Measurements from ENCODE around the gene DUS2. TPM values are rescaled to one million over a fixed set of nuclear protein-coding genes. Genes with fewer than 3 reads are reported as not detected.

DUS2 gene
- total and polyA plus RNA-seq, 2 donors = 11.1 to 12.2 TPM

DNA sequence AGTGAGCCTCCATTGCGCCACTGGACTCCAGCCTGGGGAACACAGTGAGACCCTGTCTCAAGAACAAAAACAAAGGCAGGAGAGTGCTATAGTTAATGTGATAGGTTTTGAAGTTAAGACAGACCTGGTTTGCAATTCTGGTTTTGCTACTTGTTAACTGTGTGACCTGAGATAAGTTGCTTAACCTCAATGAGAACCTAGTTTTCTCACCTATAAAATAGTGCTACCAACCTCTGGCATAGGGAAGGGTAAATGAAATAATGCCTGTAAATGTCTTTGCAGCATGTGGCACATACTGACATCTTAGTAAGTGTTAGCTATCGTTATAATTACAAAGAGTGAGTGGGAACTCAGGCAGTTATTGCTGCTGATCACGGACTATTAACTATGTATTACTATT lies 32.3 kb downstream of the DUS2 start:
- no peaks in the 10 kb centered on the region for H3K9me3 ChIP-seq (ENCODE audit: control insufficient read depth in 2 of 2, insufficient read depth in 1 of 2, low read length in 1 of 2)
- H3K36me3 ChIP-seq (ENCODE audit: control insufficient read depth in 2 of 2, insufficient read depth in 2 of 2, low read length in 1 of 2) = peaks cover 17 to 27% of the 10 kb centered on the region in 2 donors
- no peaks in the 10 kb centered on the region for H3K27me3 ChIP-seq (ENCODE audit: control insufficient read depth in 2 of 2, insufficient read depth in 1 of 2, low read length in 1 of 2)
- 98% methylated on average over 3 of the region's 3 CpGs for WGBS
- DNase-seq (ENCODE audit: low read depth in 6 of 9, low spot score in 9 of 9) = no peak
- H3K4me1 ChIP-seq (ENCODE audit: control insufficient read depth in 2 of 2, insufficient read depth in 2 of 2, low read length in 2 of 2) = no peaks in the 10 kb centered on the region
- H3K4me3 ChIP-seq (ENCODE audit: low read length in 2 of 2) = no peak overlapping the region
- H3K27ac ChIP-seq (ENCODE audit: low read depth in 1 of 2, low read length in 1 of 2) = no peak overlapping the region

DNA sequence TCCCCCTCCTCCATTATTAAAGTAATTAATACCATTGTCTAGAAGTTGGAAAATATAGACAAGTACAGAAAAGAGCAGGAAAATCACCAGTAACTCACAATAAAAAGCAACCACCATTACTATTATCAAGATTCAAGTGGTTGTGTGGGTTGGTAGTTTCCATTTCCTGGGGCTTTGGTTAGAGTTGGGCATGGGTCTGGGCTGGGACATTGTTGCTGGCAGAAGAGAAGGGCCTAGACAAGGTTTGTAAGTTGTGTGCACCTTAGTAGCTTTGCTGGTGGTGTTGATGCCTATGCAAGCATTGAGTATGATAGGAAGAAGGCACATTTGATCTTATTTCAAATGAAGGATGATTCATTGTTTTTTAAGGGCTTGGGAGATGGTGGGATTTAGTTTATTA lies 36.7 kb downstream of the DUS2 start:
- no peak for DNase-seq (ENCODE audit: low read depth in 6 of 9, low spot score in 9 of 9)
- no peaks in the 10 kb centered on the region for H3K9me3 ChIP-seq (ENCODE audit: control insufficient read depth in 2 of 2, insufficient read depth in 1 of 2, low read length in 1 of 2)
- H3K36me3 ChIP-seq (ENCODE audit: control insufficient read depth in 2 of 2, insufficient read depth in 2 of 2, low read length in 1 of 2) = peaks cover 15 to 31% of the 10 kb centered on the region in 2 donors
- no peaks in the 10 kb centered on the region for H3K27me3 ChIP-seq (ENCODE audit: control insufficient read depth in 2 of 2, insufficient read depth in 1 of 2, low read length in 1 of 2)
- no peak overlapping the region for H3K27ac ChIP-seq (ENCODE audit: low read depth in 1 of 2, low read length in 1 of 2)
- H3K4me3 ChIP-seq (ENCODE audit: low read length in 2 of 2) = no peak overlapping the region
- peaks cover 10 to 38% of the 10 kb centered on the region in 2 donors for H3K4me1 ChIP-seq (ENCODE audit: control insufficient read depth in 2 of 2, insufficient read depth in 2 of 2, low read length in 2 of 2)

DNA sequence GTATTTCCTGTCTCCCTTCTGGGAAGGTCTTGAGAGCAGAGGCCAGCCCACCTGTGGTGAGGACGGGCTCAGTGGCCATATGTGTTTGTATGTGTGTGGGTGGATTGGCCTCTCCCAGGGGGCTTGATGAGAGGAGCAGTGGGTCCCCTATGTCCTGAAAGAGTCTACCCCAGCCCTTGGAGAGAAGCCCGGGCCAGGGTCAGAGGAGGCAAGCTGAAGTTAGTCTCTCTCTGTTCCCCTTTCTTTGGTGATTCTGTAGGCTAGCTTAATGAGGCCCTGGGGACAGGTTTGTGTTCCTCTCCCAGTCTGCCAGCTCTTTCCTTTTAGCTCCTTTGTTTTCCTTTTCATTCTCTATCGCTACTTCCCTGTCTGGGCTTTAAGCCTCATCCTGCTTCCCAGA lies 38.3 kb downstream of the DUS2 start:
- H3K4me3 ChIP-seq (ENCODE audit: low read length in 2 of 2) = no peak overlapping the region
- H3K36me3 ChIP-seq (ENCODE audit: control insufficient read depth in 2 of 2, insufficient read depth in 2 of 2, low read length in 1 of 2) = peaks cover 15 to 20% of the 10 kb centered on the region in 2 donors
- H3K9me3 ChIP-seq (ENCODE audit: control insufficient read depth in 2 of 2, insufficient read depth in 1 of 2, low read length in 1 of 2) = no peaks in the 10 kb centered on the region
- WGBS = 95% methylated on average over 3 of the region's 3 CpGs
- no peaks in the 10 kb centered on the region for H3K27me3 ChIP-seq (ENCODE audit: control insufficient read depth in 2 of 2, insufficient read depth in 1 of 2, low read length in 1 of 2)
- no peak overlapping the region for H3K27ac ChIP-seq (ENCODE audit: low read depth in 1 of 2, low read length in 1 of 2)
- peaks cover 14 to 54% of the 10 kb centered on the region in 2 donors for H3K4me1 ChIP-seq (ENCODE audit: control insufficient read depth in 2 of 2, insufficient read depth in 2 of 2, low read length in 2 of 2)
- no peak for DNase-seq (ENCODE audit: low read depth in 6 of 9, low spot score in 9 of 9)

DNA sequence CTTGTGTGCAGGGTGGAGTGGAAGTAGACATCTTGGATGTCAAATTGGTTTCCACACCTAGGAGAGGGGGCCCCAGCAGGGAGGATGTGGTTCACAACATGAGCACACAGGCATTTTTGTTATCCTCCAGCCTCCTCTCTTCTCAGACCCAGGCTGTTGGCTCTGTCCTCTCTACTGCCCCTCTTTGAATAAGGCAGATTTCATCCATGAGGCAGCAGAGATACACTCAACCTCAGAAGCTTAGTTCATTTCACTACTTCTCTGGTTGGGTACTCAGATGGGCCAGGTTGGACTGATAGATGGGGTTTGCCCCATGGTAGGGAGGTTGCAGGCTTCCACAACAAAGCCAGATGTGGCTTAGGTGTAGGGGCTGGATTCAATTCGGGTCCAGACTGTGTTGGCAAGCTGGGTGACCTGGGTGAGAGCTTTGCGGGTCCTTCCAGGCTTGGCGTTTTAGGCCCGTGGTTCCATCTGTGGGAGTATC lies 39.9 kb downstream of the DUS2 start:
- DNase-seq (ENCODE audit: low read depth in 6 of 9, low spot score in 9 of 9) = peak in 2 of 9 donors; percentile 49 to 81
- WGBS = 94% methylated on average over 4 of the region's 4 CpGs
- peaks cover 14 to 57% of the 10 kb centered on the region in 2 donors for H3K4me1 ChIP-seq (ENCODE audit: control insufficient read depth in 2 of 2, insufficient read depth in 2 of 2, low read length in 2 of 2)

DNA sequence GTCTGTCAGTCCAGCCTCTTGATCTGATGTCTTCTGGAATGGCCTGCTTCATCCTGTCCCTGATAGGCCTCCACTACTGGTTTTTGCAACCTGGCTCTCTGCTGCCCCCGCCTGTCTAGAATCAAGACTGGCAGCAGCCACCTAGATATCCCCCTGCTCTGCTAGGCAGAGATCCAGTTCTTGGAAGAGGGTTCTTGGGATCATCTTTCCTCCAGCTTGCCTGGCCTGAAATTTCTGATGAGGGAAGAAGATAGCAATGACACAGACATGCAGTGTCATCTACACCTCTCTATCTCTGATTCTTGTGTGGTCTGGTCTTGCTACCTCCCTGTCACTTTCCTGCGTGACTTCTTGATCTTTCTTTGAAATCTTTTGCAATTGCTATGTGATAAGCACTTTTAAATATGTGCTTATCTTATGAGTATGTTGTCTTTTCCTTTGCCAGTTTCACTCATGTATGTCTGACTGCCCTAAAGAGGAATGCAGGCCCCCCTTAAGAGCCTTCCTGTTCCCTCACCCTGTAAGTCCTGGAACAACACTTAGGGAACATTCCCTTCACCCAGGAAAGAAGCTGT lies 41.8 kb downstream of the DUS2 start:
- no peak overlapping the region for H3K4me3 ChIP-seq (ENCODE audit: low read length in 2 of 2)
- H3K36me3 ChIP-seq (ENCODE audit: control insufficient read depth in 2 of 2, insufficient read depth in 2 of 2, low read length in 1 of 2) = peaks cover 18 to 24% of the 10 kb centered on the region in 2 donors
- DNase-seq (ENCODE audit: low read depth in 6 of 9, low spot score in 9 of 9) = peak in 4 of 9 donors; percentile 52 to 84 (median 73)
- no peaks in the 10 kb centered on the region for H3K27me3 ChIP-seq (ENCODE audit: control insufficient read depth in 2 of 2, insufficient read depth in 1 of 2, low read length in 1 of 2)
- 49% methylated on average over 2 of the region's 2 CpGs for WGBS
- H3K27ac ChIP-seq (ENCODE audit: low read depth in 1 of 2, low read length in 1 of 2) = peak overlapping the region; percentile 22 to 70
- H3K4me1 ChIP-seq (ENCODE audit: control insufficient read depth in 2 of 2, insufficient read depth in 2 of 2, low read length in 2 of 2) = peaks cover 20 to 72% of the 10 kb centered on the region in 2 donors
- H3K9me3 ChIP-seq (ENCODE audit: control insufficient read depth in 2 of 2, insufficient read depth in 1 of 2, low read length in 1 of 2) = no peaks in the 10 kb centered on the region

More for the DNA sequence above, 39.9 kb downstream of the DUS2 start:
- peaks cover 18 to 21% of the 10 kb centered on the region in 2 donors for H3K36me3 ChIP-seq (ENCODE audit: control insufficient read depth in 2 of 2, insufficient read depth in 2 of 2, low read length in 1 of 2)
- H3K27me3 ChIP-seq (ENCODE audit: control insufficient read depth in 2 of 2, insufficient read depth in 1 of 2, low read length in 1 of 2) = no peaks in the 10 kb centered on the region
- H3K9me3 ChIP-seq (ENCODE audit: control insufficient read depth in 2 of 2, insufficient read depth in 1 of 2, low read length in 1 of 2) = no peaks in the 10 kb centered on the region
- peak overlapping the region; percentile 53 to 76 for H3K27ac ChIP-seq (ENCODE audit: low read depth in 1 of 2, low read length in 1 of 2)
- no peak overlapping the region for H3K4me3 ChIP-seq (ENCODE audit: low read length in 2 of 2)

DNA sequence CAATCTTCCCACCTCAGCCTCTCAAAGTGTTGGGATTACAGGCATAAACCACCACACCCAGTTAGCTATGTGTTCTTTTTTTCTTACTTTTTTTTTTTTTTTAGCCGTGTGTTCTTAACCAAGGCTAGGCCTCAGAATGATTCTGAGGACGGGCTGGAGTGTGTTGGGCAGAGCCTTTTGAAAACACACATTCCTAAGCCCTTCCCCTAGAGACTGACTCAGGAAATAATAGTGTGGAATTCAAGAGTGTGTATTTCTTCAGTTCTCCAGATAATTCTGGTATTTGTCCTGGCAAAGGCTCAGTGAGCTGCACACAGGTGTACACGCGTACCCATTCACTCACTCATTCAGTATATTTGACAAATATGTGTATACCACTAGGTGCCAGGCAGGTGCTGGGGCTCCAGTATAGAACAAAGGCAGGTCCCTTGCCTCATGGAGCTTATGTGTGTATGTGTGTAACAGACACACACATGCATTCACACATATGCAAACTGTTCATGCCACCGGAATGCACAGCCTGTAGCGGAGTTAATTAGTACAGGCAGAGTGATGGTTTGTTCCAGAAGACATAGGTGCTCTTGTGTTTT lies 42.7 kb downstream of the DUS2 start:
- peak overlapping the region; percentile 30 to 53 for H3K27ac ChIP-seq (ENCODE audit: low read depth in 1 of 2, low read length in 1 of 2)

DNA sequence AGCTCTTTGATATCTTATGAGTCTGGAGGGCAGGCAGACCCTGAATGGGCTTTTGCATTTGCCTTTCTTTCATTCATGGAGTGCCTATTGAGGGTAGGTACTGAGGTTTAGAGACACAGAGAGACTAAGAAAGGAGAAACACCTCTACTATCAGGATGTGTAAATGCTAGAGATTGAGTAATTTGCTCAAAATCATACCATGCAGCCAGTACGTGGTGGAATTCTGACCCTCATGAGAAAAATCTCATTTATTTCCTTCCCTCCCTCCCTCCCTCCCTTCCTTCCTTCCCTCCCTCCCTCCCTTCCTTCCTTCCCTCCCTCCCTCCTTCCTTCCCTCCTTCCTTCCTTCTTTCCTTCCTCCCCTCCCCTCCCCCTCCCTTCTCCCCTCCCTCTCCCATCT lies 43.7 kb downstream of the DUS2 start:
- Histone ChIP-seq H3K9me3 (ENCODE audit: control insufficient read depth in 2 of 2, insufficient read depth in 1 of 2, low read length in 1 of 2) (no peaks in the 10 kb centered on the region), H3K4me3 (ENCODE audit: low read length in 2 of 2) (no peak overlapping the region), H3K27ac (ENCODE audit: low read depth in 1 of 2, low read length in 1 of 2) (no peak overlapping the region), H3K36me3 (ENCODE audit: control insufficient read depth in 2 of 2, insufficient read depth in 2 of 2, low read length in 1 of 2) (peaks cover 7 to 25% of the 10 kb centered on the region in 2 donors), H3K27me3 (ENCODE audit: control insufficient read depth in 2 of 2, insufficient read depth in 1 of 2, low read length in 1 of 2) (no peaks in the 10 kb centered on the region), H3K4me1 (ENCODE audit: control insufficient read depth in 2 of 2, insufficient read depth in 2 of 2, low read length in 2 of 2) (peaks cover 37 to 81% of the 10 kb centered on the region in 2 donors)
- WGBS = 86% methylated on average over 1 of the region's 1 CpG
- DNase-seq (ENCODE audit: low read depth in 6 of 9, low spot score in 9 of 9) = no peak

More for the DNA sequence above, 42.7 kb downstream of the DUS2 start:
- H3K4me3 ChIP-seq (ENCODE audit: low read length in 2 of 2) = no peak overlapping the region
- H3K36me3 ChIP-seq (ENCODE audit: control insufficient read depth in 2 of 2, insufficient read depth in 2 of 2, low read length in 1 of 2) = peaks cover 17 to 24% of the 10 kb centered on the region in 2 donors
- no peaks in the 10 kb centered on the region for H3K27me3 ChIP-seq (ENCODE audit: control insufficient read depth in 2 of 2, insufficient read depth in 1 of 2, low read length in 1 of 2)
- H3K9me3 ChIP-seq (ENCODE audit: control insufficient read depth in 2 of 2, insufficient read depth in 1 of 2, low read length in 1 of 2) = no peaks in the 10 kb centered on the region
- H3K4me1 ChIP-seq (ENCODE audit: control insufficient read depth in 2 of 2, insufficient read depth in 2 of 2, low read length in 2 of 2) = peaks cover 29 to 81% of the 10 kb centered on the region in 2 donors
- no peak for DNase-seq (ENCODE audit: low read depth in 6 of 9, low spot score in 9 of 9)
- WGBS = 79% methylated on average over 6 of the region's 6 CpGs

DNA sequence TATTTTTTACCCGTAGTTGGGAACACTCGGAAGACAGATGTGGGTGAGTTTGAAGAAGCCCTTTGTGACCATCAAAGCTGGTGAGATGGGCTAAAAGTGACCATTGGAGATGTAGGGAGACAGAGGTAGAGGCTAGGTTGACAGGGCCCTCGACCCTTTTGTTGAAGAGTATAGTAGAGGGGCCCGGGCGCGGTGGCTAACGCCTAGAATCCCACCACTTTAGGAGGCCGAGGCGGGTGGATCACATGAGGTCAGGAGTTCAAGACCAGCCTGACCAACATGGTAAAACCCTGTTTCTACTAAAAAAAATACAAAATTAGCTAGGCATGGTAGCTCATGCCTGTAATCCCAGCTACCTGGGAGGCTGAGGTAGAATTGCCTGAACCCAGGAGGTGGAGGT lies 45.8 kb downstream of the DUS2 start:
- H3K4me3 ChIP-seq (ENCODE audit: low read length in 2 of 2) = no peak overlapping the region
- H3K27me3 ChIP-seq (ENCODE audit: control insufficient read depth in 2 of 2, insufficient read depth in 1 of 2, low read length in 1 of 2) = no peaks in the 10 kb centered on the region
- H3K36me3 ChIP-seq (ENCODE audit: control insufficient read depth in 2 of 2, insufficient read depth in 2 of 2, low read length in 1 of 2) = peaks cover 6 to 32% of the 10 kb centered on the region in 2 donors
- 99% methylated on average over 9 of the region's 9 CpGs for WGBS
- H3K4me1 ChIP-seq (ENCODE audit: control insufficient read depth in 2 of 2, insufficient read depth in 2 of 2, low read length in 2 of 2) = peaks cover 44 to 83% of the 10 kb centered on the region in 2 donors
- H3K27ac ChIP-seq (ENCODE audit: low read depth in 1 of 2, low read length in 1 of 2) = no peak overlapping the region
- no peaks in the 10 kb centered on the region for H3K9me3 ChIP-seq (ENCODE audit: control insufficient read depth in 2 of 2, insufficient read depth in 1 of 2, low read length in 1 of 2)
- DNase-seq (ENCODE audit: low read depth in 6 of 9, low spot score in 9 of 9) = no peak

DNA sequence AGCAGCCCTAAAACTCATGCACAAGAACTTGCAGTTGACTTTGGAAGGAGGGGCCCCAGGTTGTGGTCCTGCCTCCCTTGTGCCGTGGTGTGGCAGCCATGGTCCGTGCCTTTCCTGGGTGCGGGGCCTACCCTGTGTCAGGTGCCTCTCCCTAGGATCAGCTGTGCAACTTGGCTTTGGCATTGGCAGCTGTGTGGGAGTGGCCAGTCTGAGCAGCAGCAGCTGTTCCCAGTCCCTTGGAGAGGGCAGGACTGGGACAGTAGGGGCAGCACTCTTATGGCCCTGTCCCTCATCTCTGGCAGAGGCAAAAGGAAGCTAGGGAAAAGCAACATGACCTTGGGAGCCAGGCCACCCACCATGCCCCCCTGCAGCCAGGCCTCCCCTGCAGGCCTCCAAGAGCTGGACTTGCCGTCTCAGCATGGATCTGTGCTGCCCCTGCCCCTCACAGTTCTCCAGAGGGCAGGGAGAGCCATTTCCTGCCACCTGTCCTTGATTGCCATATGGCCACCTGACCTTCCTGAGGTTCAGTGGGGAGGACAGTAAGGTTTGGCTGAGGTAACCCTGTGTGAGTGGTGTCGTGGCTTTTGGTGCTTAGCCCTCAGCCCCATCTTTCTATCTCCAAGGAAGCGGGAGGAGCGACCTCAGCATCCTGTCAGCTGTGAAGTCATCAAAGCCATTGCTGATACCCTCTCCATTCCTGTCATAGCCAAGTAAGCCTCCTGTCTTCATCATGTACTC lies 46.6 kb downstream of the DUS2 start:
- DNase-seq (ENCODE audit: low read depth in 6 of 9, low spot score in 9 of 9) = peak in 3 of 9 donors; percentile 59 to 85 (median 72)
- Histone ChIP-seq H3K4me3 (ENCODE audit: low read length in 2 of 2) (no peak overlapping the region), H3K27ac (ENCODE audit: low read depth in 1 of 2, low read length in 1 of 2) (peak overlapping the region; percentile 82 to 97), H3K27me3 (ENCODE audit: control insufficient read depth in 2 of 2, insufficient read depth in 1 of 2, low read length in 1 of 2) (no peaks in the 10 kb centered on the region), H3K9me3 (ENCODE audit: control insufficient read depth in 2 of 2, insufficient read depth in 1 of 2, low read length in 1 of 2) (no peaks in the 10 kb centered on the region), H3K4me1 (ENCODE audit: control insufficient read depth in 2 of 2, insufficient read depth in 2 of 2, low read length in 2 of 2) (peaks cover 48 to 83% of the 10 kb centered on the region in 2 donors), H3K36me3 (ENCODE audit: control insufficient read depth in 2 of 2, insufficient read depth in 2 of 2, low read length in 1 of 2) (peaks cover 8 to 39% of the 10 kb centered on the region in 2 donors)
- 49% methylated on average over 7 of the region's 7 CpGs for WGBS
